Ishikawa (cell line): ENCODE results near the gene KLHL35.

Source experiments
- CEBPB ChIP-seq: IDR thresholded peaks from 2 replicates; pipeline ENCODE4 v1.6.1; 2012
- CREB1 ChIP-seq: IDR thresholded peaks from 2 replicates; pipeline ENCODE4 v1.6.1; 2012; ENCODE audit warnings: low read depth
- EGR1 ChIP-seq: IDR thresholded peaks from 2 replicates; pipeline ENCODE4 v1.6.1; 2012
- EP300 ChIP-seq: IDR thresholded peaks from 2 replicates; pipeline ENCODE4 v1.6.1; 2012; ENCODE audit warnings: borderline replicate concordance
- FOXM1 ChIP-seq: IDR thresholded peaks from 2 replicates; pipeline ENCODE4 v1.6.1; 2012; ENCODE audit warnings: low read depth, borderline replicate concordance
- NFIC ChIP-seq: IDR thresholded peaks from 2 replicates; pipeline ENCODE4 v1.6.1; 2012
- RAD21 ChIP-seq: IDR thresholded peaks from 2 replicates; pipeline ENCODE4 v1.6.1; 2012; ENCODE audit warnings: low read depth
- TAF1 ChIP-seq: IDR thresholded peaks from 2 replicates; pipeline ENCODE4 v1.6.1; 2012; ENCODE audit warnings: low read depth, mild to moderate bottlenecking
- TCF12 ChIP-seq: IDR thresholded peaks from 2 replicates; pipeline ENCODE4 v1.6.1; 2012; ENCODE audit warnings: low read depth
- TEAD4 ChIP-seq: IDR thresholded peaks from 2 replicates; pipeline ENCODE4 v1.6.1; 2012
- USF1 ChIP-seq: IDR thresholded peaks from 2 replicates; pipeline ENCODE4 v1.6.1; 2012
- YY1 ChIP-seq: IDR thresholded peaks from 2 replicates; pipeline ENCODE4 v1.6.1; 2012; ENCODE audit warnings: low read depth
- ZBTB7A ChIP-seq: IDR thresholded peaks from 2 replicates; pipeline ENCODE4 v1.6.1; 2012; ENCODE audit warnings: low read depth
- TF ChIP-seq, protein P1 (sequence below): IDR thresholded peaks from 2 replicates; pipeline ENCODE4 v1.6.1; 2012; ENCODE audit warnings: low read depth, mild to moderate bottlenecking
- TF ChIP-seq, protein P2 (sequence below): IDR thresholded peaks from 2 replicates; pipeline ENCODE4 v1.6.1; 2012

KLHL35 gene

GRCh38 chr11:75425422-75425821 is 7.6 kb downstream of the KLHL35 start:
- no peak for TF ChIP-seq ZBTB7A
- TF ChIP-seq USF1, result no peak
- TF ChIP-seq TAF1, result no peak
- TF ChIP-seq CREB1, result no peak
- TF ChIP-seq RAD21, result no peak
- no peak for TF ChIP-seq FOXM1
- no peak for TF ChIP-seq TEAD4
- TF ChIP-seq, protein P1, sequence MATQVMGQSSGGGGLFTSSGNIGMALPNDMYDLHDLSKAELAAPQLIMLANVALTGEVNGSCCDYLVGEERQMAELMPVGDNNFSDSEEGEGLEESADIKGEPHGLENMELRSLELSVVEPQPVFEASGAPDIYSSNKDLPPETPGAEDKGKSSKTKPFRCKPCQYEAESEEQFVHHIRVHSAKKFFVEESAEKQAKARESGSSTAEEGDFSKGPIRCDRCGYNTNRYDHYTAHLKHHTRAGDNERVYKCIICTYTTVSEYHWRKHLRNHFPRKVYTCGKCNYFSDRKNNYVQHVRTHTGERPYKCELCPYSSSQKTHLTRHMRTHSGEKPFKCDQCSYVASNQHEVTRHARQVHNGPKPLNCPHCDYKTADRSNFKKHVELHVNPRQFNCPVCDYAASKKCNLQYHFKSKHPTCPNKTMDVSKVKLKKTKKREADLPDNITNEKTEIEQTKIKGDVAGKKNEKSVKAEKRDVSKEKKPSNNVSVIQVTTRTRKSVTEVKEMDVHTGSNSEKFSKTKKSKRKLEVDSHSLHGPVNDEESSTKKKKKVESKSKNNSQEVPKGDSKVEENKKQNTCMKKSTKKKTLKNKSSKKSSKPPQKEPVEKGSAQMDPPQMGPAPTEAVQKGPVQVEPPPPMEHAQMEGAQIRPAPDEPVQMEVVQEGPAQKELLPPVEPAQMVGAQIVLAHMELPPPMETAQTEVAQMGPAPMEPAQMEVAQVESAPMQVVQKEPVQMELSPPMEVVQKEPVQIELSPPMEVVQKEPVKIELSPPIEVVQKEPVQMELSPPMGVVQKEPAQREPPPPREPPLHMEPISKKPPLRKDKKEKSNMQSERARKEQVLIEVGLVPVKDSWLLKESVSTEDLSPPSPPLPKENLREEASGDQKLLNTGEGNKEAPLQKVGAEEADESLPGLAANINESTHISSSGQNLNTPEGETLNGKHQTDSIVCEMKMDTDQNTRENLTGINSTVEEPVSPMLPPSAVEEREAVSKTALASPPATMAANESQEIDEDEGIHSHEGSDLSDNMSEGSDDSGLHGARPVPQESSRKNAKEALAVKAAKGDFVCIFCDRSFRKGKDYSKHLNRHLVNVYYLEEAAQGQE, result no peak
- no peak for TF ChIP-seq CEBPB
- TF ChIP-seq TCF12, result no peak
- TF ChIP-seq YY1, result no peak
- no peak for TF ChIP-seq EP300
- TF ChIP-seq, protein P2, sequence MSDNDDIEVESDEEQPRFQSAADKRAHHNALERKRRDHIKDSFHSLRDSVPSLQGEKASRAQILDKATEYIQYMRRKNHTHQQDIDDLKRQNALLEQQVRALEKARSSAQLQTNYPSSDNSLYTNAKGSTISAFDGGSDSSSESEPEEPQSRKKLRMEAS, result no peak
- TF ChIP-seq NFIC, result no peak
- no peak for TF ChIP-seq EGR1

DNA sequence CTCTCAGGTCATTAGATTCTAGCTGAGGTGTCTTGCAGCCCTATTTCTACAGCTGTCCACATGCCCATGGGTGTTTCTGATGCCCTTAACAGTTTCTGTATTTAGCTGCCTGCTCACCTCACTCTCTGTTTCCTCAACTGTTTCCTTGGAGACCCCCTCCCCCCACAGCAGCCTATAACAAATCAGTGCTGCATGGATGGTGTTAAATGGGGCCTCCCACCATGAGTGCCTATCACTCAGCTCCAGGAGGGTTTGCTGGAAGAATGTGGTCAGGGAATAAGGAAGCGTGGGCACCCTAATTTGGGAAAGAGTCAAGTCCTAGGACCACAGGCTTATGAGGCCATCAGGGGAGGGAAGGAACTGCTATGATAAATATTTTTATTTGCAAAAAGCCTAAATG is 8.6 kb downstream of the KLHL35 start:
- no peak for TF ChIP-seq CREB1
- no peak for TF ChIP-seq CEBPB

- TF ChIP-seq YY1 (no peak), ZBTB7A (no peak), TEAD4 (no peak), USF1 (no peak), CEBPB (no peak), CREB1 (no peak), NFIC (no peak), EP300 (no peak), EGR1 (no peak), RAD21 (no peak), TCF12 (no peak), TAF1 (no peak), FOXM1 (no peak)
- TF ChIP-seq, protein P1, result no peak
- TF ChIP-seq, protein P2, result no peak
Observed at GRCh38 chr11:75423721-75424120, 9.3 kb downstream of the KLHL35 start.

- no peak for TF ChIP-seq TEAD4
- no peak for TF ChIP-seq NFIC
- TF ChIP-seq TCF12, result no peak
- TF ChIP-seq EP300, result no peak
- TF ChIP-seq ZBTB7A, result no peak
- TF ChIP-seq, protein P1, result no peak
- no peak for TF ChIP-seq CREB1
Observed at GRCh38 chr11:75422248-75423231, 10.5 kb downstream of the KLHL35 start.
